ENCODE measurements around the gene PRIMA1.

DNA sequence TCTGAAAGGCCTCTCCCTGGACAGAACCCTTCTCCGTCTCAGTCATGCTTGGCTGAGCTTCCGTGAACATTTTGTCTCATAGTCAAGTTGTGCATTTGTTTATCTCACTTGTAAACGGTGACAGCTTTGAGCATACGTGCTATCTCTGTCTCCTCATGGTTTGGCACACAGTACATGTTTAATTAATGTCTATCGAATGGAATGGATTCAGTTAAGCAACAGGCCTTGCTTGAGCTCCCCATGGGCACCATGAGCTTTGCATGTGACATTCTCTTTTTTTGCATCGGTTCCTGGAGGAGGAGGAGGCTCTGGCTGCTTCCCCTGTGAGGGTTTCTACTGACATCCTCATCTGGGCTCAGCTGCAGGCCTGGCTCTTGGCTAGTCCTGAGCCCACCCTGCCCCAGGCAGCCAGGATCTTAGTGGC lies 80.0 kb downstream of the PRIMA1 start:
- no peak for TF ChIP-seq EZH2phosphoT487 (conservative IDR thresholded peaks at IDR 0.05; ENCODE audit: low read length)
- TF ChIP-seq, protein P1, sequence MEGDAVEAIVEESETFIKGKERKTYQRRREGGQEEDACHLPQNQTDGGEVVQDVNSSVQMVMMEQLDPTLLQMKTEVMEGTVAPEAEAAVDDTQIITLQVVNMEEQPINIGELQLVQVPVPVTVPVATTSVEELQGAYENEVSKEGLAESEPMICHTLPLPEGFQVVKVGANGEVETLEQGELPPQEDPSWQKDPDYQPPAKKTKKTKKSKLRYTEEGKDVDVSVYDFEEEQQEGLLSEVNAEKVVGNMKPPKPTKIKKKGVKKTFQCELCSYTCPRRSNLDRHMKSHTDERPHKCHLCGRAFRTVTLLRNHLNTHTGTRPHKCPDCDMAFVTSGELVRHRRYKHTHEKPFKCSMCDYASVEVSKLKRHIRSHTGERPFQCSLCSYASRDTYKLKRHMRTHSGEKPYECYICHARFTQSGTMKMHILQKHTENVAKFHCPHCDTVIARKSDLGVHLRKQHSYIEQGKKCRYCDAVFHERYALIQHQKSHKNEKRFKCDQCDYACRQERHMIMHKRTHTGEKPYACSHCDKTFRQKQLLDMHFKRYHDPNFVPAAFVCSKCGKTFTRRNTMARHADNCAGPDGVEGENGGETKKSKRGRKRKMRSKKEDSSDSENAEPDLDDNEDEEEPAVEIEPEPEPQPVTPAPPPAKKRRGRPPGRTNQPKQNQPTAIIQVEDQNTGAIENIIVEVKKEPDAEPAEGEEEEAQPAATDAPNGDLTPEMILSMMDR (IDR thresholded peaks at IDR 0.05; ENCODE audit: insufficient read depth, low read length, poor library complexity, severe bottlenecking) = no peak
